HL-60 (cell line): ENCODE data around the gene ENPEP.

ENCODE experiments used
- DNase-seq, 2 experiments: peaks; one replicate each; pipeline ENCODE4 v3.0.0-alpha.2; 2010 to 2020; ENCODE audit warnings: low read depth in 1 of 2, low spot score in 1 of 2
- H3K27ac ChIP-seq: fragments of 250-450 bp; sonication (Bioruptor Pico); replicated peaks from 2 replicates; pipeline ENCODE4 v1.5.1; 2020; ENCODE audit warnings: mild to moderate bottlenecking, moderate library complexity
- H3K27me3 ChIP-seq: fragments of 250-450 bp; sonication (Bioruptor Pico); 2 replicates; pipeline ENCODE4 v1.5.1; 2021; ENCODE audit warnings: mild to moderate bottlenecking, moderate library complexity; ENCODE audit not compliant: insufficient read depth, poor library complexity, severe bottlenecking
- H3K4me3 ChIP-seq: replicated peaks from 2 replicates; pipeline ENCODE4 v1.5.1; 2011; ENCODE audit warnings: mild to moderate bottlenecking, control low read depth, low read length; ENCODE audit not compliant: insufficient read depth
- CTCF ChIP-seq: IDR thresholded peaks from one replicate; pipeline ENCODE4 v1.5.1; 2011; ENCODE audit warnings: low read length, control low read depth, inconsistent platforms; ENCODE audit not compliant: insufficient read depth
- GABPA ChIP-seq: IDR thresholded peaks from 2 replicates; pipeline ENCODE4 v1.6.1; 2012; ENCODE audit warnings: low read depth
- POLR2AphosphoS5 ChIP-seq: IDR thresholded peaks from 2 replicates; pipeline ENCODE4 v1.6.1; 2012; ENCODE audit warnings: low read depth
- REST ChIP-seq: IDR thresholded peaks from 2 replicates; pipeline ENCODE4 v1.6.1; 2012; ENCODE audit warnings: low read depth; ENCODE audit not compliant: insufficient replicate concordance
- SPI1 ChIP-seq: IDR thresholded peaks from 2 replicates; pipeline ENCODE4 v1.6.1; 2012; ENCODE audit warnings: low read depth, mild to moderate bottlenecking, borderline replicate concordance

Gene ENPEP

GRCh38 chr4:110504084-110504435 lies 28.1 kb downstream of the ENPEP start:
- TF ChIP-seq POLR2AphosphoS5: no peak
- TF ChIP-seq GABPA: no peak
- no peak for TF ChIP-seq REST
- no peak for TF ChIP-seq SPI1
- no peak for TF ChIP-seq CTCF
- H3K27me3 ChIP-seq: no peaks in the 10 kb centered on the region
- no peak overlapping the region for H3K4me3 ChIP-seq
- H3K27ac ChIP-seq: no peak overlapping the region
- DNase-seq: no peak

- no peak for TF ChIP-seq CTCF
- no peak for TF ChIP-seq REST
- TF ChIP-seq SPI1: no peak
- Histone ChIP-seq H3K4me3 (no peak overlapping the region), H3K27ac (no peak overlapping the region), H3K27me3 (no peaks in the 10 kb centered on the region)
- DNase-seq: no peak
These were observed 29.5 kb downstream of the ENPEP start for GRCh38 chr4:110505440-110505839.

GRCh38 chr4:110508827-110509710 lies 33.1 kb downstream of the ENPEP start:
- Histone ChIP-seq H3K27ac (no peak overlapping the region), H3K27me3 (no peaks in the 10 kb centered on the region), H3K4me3 (no peak overlapping the region)
- no peak for DNase-seq
- TF ChIP-seq REST (no peak), POLR2AphosphoS5 (no peak), CTCF (no peak), GABPA (no peak), SPI1 (no peak)
